MCF 10A (cell line): ENCODE data around the gene PLXDC1. TPM values are rescaled to one million over a fixed set of nuclear protein-coding genes. Genes with fewer than 3 reads are reported as not detected.

ENCODE experiments used
- BruUV-seq: library from RNA; stranded (reverse); fragments of 400-500 nt; replicated peaks from 2 replicates; lab custom pipeline; 2021; lab: Mats Ljungman, UMichigan
- CTCF ChIA-PET: fragments of 300-600 bp; sonication (Branson Sonifier 250); formaldehyde crosslinking; extraction: SDS; loops from one replicate; lab custom pipeline; 2021; ENCODE audit warnings: antibody characterized with exemption, inconsistent platforms; lab: Yijun Ruan, JAX
- POLR2A ChIA-PET: fragments of 300-600, 350-650 bp; sonication (Branson Sonifier 250); formaldehyde crosslinking; extraction: SDS; loops from one replicate; lab custom pipeline; 2020; ENCODE audit warnings: antibody characterized with exemption, inconsistent platforms; lab: Yijun Ruan, JAX
- DNase-seq: peaks from one replicate; pipeline ENCODE4 v3.0.0-alpha.2; 2018; ENCODE audit not compliant: unreplicated experiment
- H3K27ac Mint-ChIP-seq: one replicate; pipeline ENCODE4 v1.8.0; 2022; ENCODE audit warnings: mild to moderate bottlenecking, low read depth, mixed read lengths; ENCODE audit not compliant: unreplicated experiment
- H3K27me3 Mint-ChIP-seq: one replicate; pipeline ENCODE4 v1.8.0; 2022; ENCODE audit warnings: mixed read lengths; ENCODE audit not compliant: insufficient read depth, unreplicated experiment
- H3K36me3 Mint-ChIP-seq: one replicate; pipeline ENCODE4 v1.8.0; 2022; ENCODE audit warnings: mild to moderate bottlenecking, moderate library complexity, mixed read lengths; ENCODE audit not compliant: insufficient read depth, unreplicated experiment
- H3K4me1 Mint-ChIP-seq: one replicate; pipeline ENCODE4 v1.8.0; 2022; ENCODE audit warnings: mixed read lengths; ENCODE audit not compliant: insufficient read depth, unreplicated experiment
- H3K4me3 Mint-ChIP-seq: one replicate; pipeline ENCODE4 v1.8.0; 2022; ENCODE audit warnings: mild to moderate bottlenecking, moderate library complexity, mixed read lengths; ENCODE audit not compliant: unreplicated experiment
- H3K9me3 Mint-ChIP-seq: one replicate; pipeline ENCODE4 v1.8.0; 2022; ENCODE audit warnings: mixed read lengths; ENCODE audit not compliant: unreplicated experiment
- intact Hi-C: fragments of 100-400 bp; cut with micrococcal nuclease; formaldehyde crosslinking; loops from 2 replicates; pipeline ENCODE4 v1.14.1; 2022
- total RNA-seq: library from RNA; stranded (reverse); gene quantifications from 2 replicates; pipeline ENCODE4 v1.2.3, GENCODE V29; 2022
- TF ChIP-seq, protein P1 (sequence below): fragments of 200-600 bp; IDR thresholded peaks from one replicate; pipeline ENCODE4 v1.8.0; 2022; ENCODE audit warnings: antibody characterized with exemption, mild to moderate bottlenecking; ENCODE audit not compliant: unreplicated experiment

Gene PLXDC1
- total RNA-seq, 1 experiment from 2014 or later = 0.61 TPM

GRCh38 chr17:39118674-39119419 lies 32.6 kb downstream of the PLXDC1 start:
- DNase-seq = no peak
- intact Hi-C loops = no loop called here
- Mint-ChIP-seq H3K9me3 (peaks cover 7% of the 10 kb centered on the region), H3K4me3 (no peak overlapping the region), H3K27me3 (peaks cover 26% of the 10 kb centered on the region), H3K4me1 (no peaks in the 10 kb centered on the region), H3K27ac (no peak overlapping the region), H3K36me3 (peaks cover 6% of the 10 kb centered on the region)
- TF ChIP-seq, protein P1, sequence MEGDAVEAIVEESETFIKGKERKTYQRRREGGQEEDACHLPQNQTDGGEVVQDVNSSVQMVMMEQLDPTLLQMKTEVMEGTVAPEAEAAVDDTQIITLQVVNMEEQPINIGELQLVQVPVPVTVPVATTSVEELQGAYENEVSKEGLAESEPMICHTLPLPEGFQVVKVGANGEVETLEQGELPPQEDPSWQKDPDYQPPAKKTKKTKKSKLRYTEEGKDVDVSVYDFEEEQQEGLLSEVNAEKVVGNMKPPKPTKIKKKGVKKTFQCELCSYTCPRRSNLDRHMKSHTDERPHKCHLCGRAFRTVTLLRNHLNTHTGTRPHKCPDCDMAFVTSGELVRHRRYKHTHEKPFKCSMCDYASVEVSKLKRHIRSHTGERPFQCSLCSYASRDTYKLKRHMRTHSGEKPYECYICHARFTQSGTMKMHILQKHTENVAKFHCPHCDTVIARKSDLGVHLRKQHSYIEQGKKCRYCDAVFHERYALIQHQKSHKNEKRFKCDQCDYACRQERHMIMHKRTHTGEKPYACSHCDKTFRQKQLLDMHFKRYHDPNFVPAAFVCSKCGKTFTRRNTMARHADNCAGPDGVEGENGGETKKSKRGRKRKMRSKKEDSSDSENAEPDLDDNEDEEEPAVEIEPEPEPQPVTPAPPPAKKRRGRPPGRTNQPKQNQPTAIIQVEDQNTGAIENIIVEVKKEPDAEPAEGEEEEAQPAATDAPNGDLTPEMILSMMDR = no peak
- ChIA-PET CTCF (interaction anchor here (1.1 kb wide), 1 partner anchor 34 kb away, joined by 3 read pairs; no protein-coding TSS in a partner anchor), POLR2A (no interaction called here)
- BruUV-seq = no TSS peak

DNA sequence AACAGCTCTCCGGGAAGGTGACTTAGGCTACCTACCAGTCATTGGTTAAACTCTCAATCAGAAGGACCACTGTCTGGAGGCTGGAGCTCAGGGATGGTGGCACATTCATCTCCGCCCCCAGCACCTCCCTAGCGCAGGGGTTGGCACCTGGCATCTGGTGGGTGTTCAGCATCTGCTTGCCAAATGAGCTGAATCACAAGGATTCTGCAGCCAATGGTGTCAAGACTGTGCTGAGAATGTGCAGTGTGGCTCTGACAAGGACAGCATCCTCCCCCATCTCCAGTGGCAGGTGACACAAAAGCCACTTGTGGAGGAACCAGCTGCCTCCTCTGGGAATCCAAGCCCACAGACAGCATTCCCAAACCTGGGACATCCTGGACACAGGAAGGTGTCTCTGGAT lies 35.2 kb downstream of the PLXDC1 start:
- peaks cover 7% of the 10 kb centered on the region for H3K9me3 Mint-ChIP-seq
- TF ChIP-seq, protein P1 = no peak
- intact Hi-C loops = no loop called here
- DNase-seq = no peak
- peaks cover 38% of the 10 kb centered on the region for H3K27me3 Mint-ChIP-seq
- no peak overlapping the region for H3K27ac Mint-ChIP-seq
- ChIA-PET POLR2A (interaction anchor here (0.7 kb wide), 1 partner anchor 248 kb away, joined by 3 read pairs; no protein-coding TSS in a partner anchor), CTCF (no interaction called here)
- no TSS peak for BruUV-seq
- H3K36me3 Mint-ChIP-seq = peaks cover 6% of the 10 kb centered on the region
- no peak overlapping the region for H3K4me3 Mint-ChIP-seq
- H3K4me1 Mint-ChIP-seq = no peaks in the 10 kb centered on the region

- Mint-ChIP-seq H3K4me1 (no peaks in the 10 kb centered on the region), H3K27me3 (peaks cover 38% of the 10 kb centered on the region), H3K4me3 (no peak overlapping the region), H3K36me3 (peaks cover 6% of the 10 kb centered on the region), H3K27ac (no peak overlapping the region), H3K9me3 (peaks cover 7% of the 10 kb centered on the region)
- ChIA-PET CTCF (interaction anchor here (0.7 to 1.5 kb wide), 2 partner anchors 132 to 523 kb away, joined by 3 read pairs; no protein-coding TSS in a partner anchor), POLR2A (interaction anchor here (0.5 to 1.2 kb wide), 2 partner anchors 29 to 336 kb away, joined by 3 read pairs; no protein-coding TSS in a partner anchor)
- intact Hi-C loops = no loop called here
- BruUV-seq = no TSS peak
- TF ChIP-seq, protein P1 = no peak
- DNase-seq = no peak
Measured at GRCh38 chr17:39115135-39115534, 36.3 kb downstream of the PLXDC1 start.

- POLR2A ChIA-PET = interaction anchor here (1.2 kb wide), 1 partner anchor 30 kb away, joined by 3 read pairs; no protein-coding TSS in a partner anchor
- Mint-ChIP-seq H3K36me3 (peaks cover 6% of the 10 kb centered on the region), H3K27ac (no peak overlapping the region), H3K9me3 (peaks cover 7% of the 10 kb centered on the region), H3K4me1 (no peaks in the 10 kb centered on the region), H3K4me3 (no peak overlapping the region), H3K27me3 (peaks cover 38% of the 10 kb centered on the region)
- CTCF ChIA-PET = interaction anchor here (0.6 to 1.5 kb wide), 3 partner anchors 10 to 524 kb away, joined by 3 to 4 read pairs (median 3); no protein-coding TSS in a partner anchor
- TF ChIP-seq, protein P1 = no peak
- DNase-seq = no peak
- BruUV-seq = no TSS peak
- intact Hi-C loops = no loop called here
Measured at GRCh38 chr17:39114723-39115122, 36.7 kb downstream of the PLXDC1 start.
